Activated T-cell treated with anti-CD3 and anti-CD28 coated beads for 4 hours (primary cell): Measurements from ENCODE around the gene ZBTB45.

Experiments used
- DNase-seq: peaks from one replicate; pipeline ENCODE4 v3.0.0-alpha.2; 2020

The ZBTB45 gene

GRCh38 chr19:58538257-58539168, 18.9 kb upstream of the ZBTB45 start:
- no peak for DNase-seq

- no peak for DNase-seq
These were observed 17.5 kb upstream of the ZBTB45 start for GRCh38 chr19:58536852-58537798.

- no peak for DNase-seq
These were observed 16.2 kb upstream of the ZBTB45 start for GRCh38 chr19:58535857-58536256.

GRCh38 chr19:58531034-58531840, 11.6 kb upstream of the ZBTB45 start:
- DNase-seq, result no peak

- DNase-seq, result no peak
These were observed 9.8 kb upstream of the ZBTB45 start for GRCh38 chr19:58529405-58529804.

- no peak for DNase-seq
These were observed 3.1 kb upstream of the ZBTB45 start for GRCh38 chr19:58522709-58523108.

- no peak for DNase-seq
These were observed 2.0 kb upstream of the ZBTB45 start for GRCh38 chr19:58521651-58522050.

GRCh38 chr19:58520257-58520599, 618 bp upstream of the ZBTB45 start:
- no peak for DNase-seq

GRCh38 chr19:58519087-58519354, 589 bp downstream of the ZBTB45 start:
- DNase-seq, result peak; percentile 28

GRCh38 chr19:58518256-58519086, 1.1 kb downstream of the ZBTB45 start:
- no peak for DNase-seq

GRCh38 chr19:58516964-58517833, 2.4 kb downstream of the ZBTB45 start:
- no peak for DNase-seq

- DNase-seq, result no peak
These were observed 3.3 kb downstream of the ZBTB45 start for GRCh38 chr19:58516246-58516836.

- no peak for DNase-seq
These were observed 4.4 kb downstream of the ZBTB45 start for GRCh38 chr19:58515259-58515658.

- DNase-seq, result no peak
These were observed 5.0 kb downstream of the ZBTB45 start for GRCh38 chr19:58514564-58515022.

GRCh38 chr19:58513694-58514563, 5.7 kb downstream of the ZBTB45 start:
- DNase-seq, result peak; percentile 90

GRCh38 chr19:58513213-58513693, 6.4 kb downstream of the ZBTB45 start:
- no peak for DNase-seq

GRCh38 chr19:58511353-58512208, 8.0 kb downstream of the ZBTB45 start, which contains the start of gene SLC27A5:
Gene SLC27A5, minus strand, starts transcription at chr19:58511992. Its CDS starts 37 bp downstream, at chr19:58511955.
- no peak for DNase-seq
